Mesendoderm (in vitro differentiated cells): ENCODE data around the gene PRODH.
"Not testable (repeated sequence)": the region's sequence is repeated elsewhere in the genome, so short reads cannot be mapped to it uniquely, and the experiment has no call there.

Experiments used
- DNase-seq: peaks from one replicate; pipeline ENCODE4 v3.0.0; 2013
- H2AK5ac ChIP-seq: 2 replicates; pipeline ENCODE4 v1.6.1; 2013; ENCODE audit warnings: low read length, inconsistent platforms
- H2BK120ac ChIP-seq: 2 replicates; pipeline ENCODE4 v1.6.1; 2013; ENCODE audit warnings: low read depth, mild to moderate bottlenecking, low read length, moderate library complexity, mixed read lengths
- H2BK15ac ChIP-seq: replicated peaks from 2 replicates; pipeline ENCODE4 v1.6.1; 2013; ENCODE audit warnings: low read depth, mild to moderate bottlenecking, moderate library complexity
- H2BK5ac ChIP-seq: 2 replicates; pipeline ENCODE4 v1.6.1; 2013; ENCODE audit warnings: low read length, inconsistent platforms
- H3K18ac ChIP-seq: 2 replicates; pipeline ENCODE4 v1.6.1; 2013; ENCODE audit warnings: mild to moderate bottlenecking, low read length, mixed read lengths
- H3K23ac ChIP-seq: one replicate; pipeline ENCODE4 v1.6.1; 2013; ENCODE audit warnings: low read length
- H3K27ac ChIP-seq: 2 replicates; pipeline ENCODE4 v1.5.1; 2013; ENCODE audit warnings: low read depth, mild to moderate bottlenecking, inconsistent platforms, low read length, moderate library complexity
- H3K27me3 ChIP-seq: 2 replicates; pipeline ENCODE4 v1.6.1; 2013; ENCODE audit warnings: low read length, control low read depth, mild to moderate bottlenecking, inconsistent platforms; ENCODE audit not compliant: insufficient read depth, poor library complexity
- H3K36me3 ChIP-seq: 2 replicates; pipeline ENCODE4 v1.6.1; 2013; ENCODE audit warnings: low read length, inconsistent platforms; ENCODE audit not compliant: control insufficient read depth, insufficient read depth
- H3K4ac ChIP-seq: one replicate; pipeline ENCODE4 v1.6.1; 2013; ENCODE audit warnings: low read depth, mild to moderate bottlenecking, low read length, moderate library complexity
- H3K4me1 ChIP-seq: 2 replicates; pipeline ENCODE4 v1.6.1; 2013; ENCODE audit warnings: low read depth, low read length, inconsistent platforms; ENCODE audit not compliant: control insufficient read depth
- H3K4me2 ChIP-seq: 2 replicates; pipeline ENCODE4 v1.6.1; 2013; ENCODE audit warnings: low read length
- H3K4me3 ChIP-seq: 2 replicates; pipeline ENCODE4 v1.5.1; 2013; ENCODE audit warnings: mild to moderate bottlenecking, low read length
- H3K56ac ChIP-seq: one replicate; pipeline ENCODE4 v1.6.1; 2013; ENCODE audit warnings: low read length
- H3K79me1 ChIP-seq: 2 replicates; pipeline ENCODE4 v1.6.1; 2013; ENCODE audit warnings: low read length, inconsistent platforms
- H3K79me2 ChIP-seq: 2 replicates; pipeline ENCODE4 v1.6.1; 2013; ENCODE audit warnings: mild to moderate bottlenecking, low read length; ENCODE audit not compliant: control insufficient read depth, insufficient read depth
- H3K9ac ChIP-seq: 2 replicates; pipeline ENCODE4 v1.6.1; 2013; ENCODE audit warnings: low read length, inconsistent platforms
- H4K5ac ChIP-seq: one replicate; pipeline ENCODE4 v1.6.1; 2013; ENCODE audit warnings: low read length
- H4K8ac ChIP-seq: one replicate; pipeline ENCODE4 v1.6.1; 2013; ENCODE audit warnings: low read depth, mild to moderate bottlenecking, control low read depth, low read length, moderate library complexity
- WGBS: extraction: QIAGEN DNeasy Blood & Tissue Kit; methylation state at CpG from one replicate; pipeline ENCODE4 v1.1.7; 2013; ENCODE audit warnings: low lambda C conversion rate, missing lambda C conversion rate; ENCODE audit not compliant: insufficient coverage; ENCODE audit errors: extremely low coverage; 5-methylcytosine and 5-hydroxymethylcytosine counted together

The PRODH gene

GRCh38 chr22:18927020-18927419 lies 9.1 kb downstream of the PRODH start:
- Histone ChIP-seq H2BK120ac (no peak overlapping the region), H3K23ac (no peak overlapping the region), H3K9ac (no peak overlapping the region), H3K27me3 (no peaks in the 10 kb centered on the region), H4K8ac (no peak overlapping the region), H2AK5ac (no peak overlapping the region), H3K79me2 (no peaks in the 10 kb centered on the region), H3K4ac (no peak overlapping the region), H4K5ac (no peak overlapping the region), H3K36me3 (no peaks in the 10 kb centered on the region), H3K4me3 (no peak overlapping the region), H3K4me2 (no peak overlapping the region), H3K56ac (no peak overlapping the region), H3K27ac (no peak overlapping the region), H3K4me1 (no peaks in the 10 kb centered on the region), H2BK5ac (no peak overlapping the region), H2BK15ac (no peak overlapping the region), H3K79me1 (no peaks in the 10 kb centered on the region), H3K18ac (no peak overlapping the region)
- WGBS, result no CpG with 5 or more reads among the region's 4 CpGs
- DNase-seq, result no peak

- Histone ChIP-seq H2BK5ac (no peak overlapping the region), H2BK15ac (no peak overlapping the region), H3K4me3 (no peak overlapping the region), H3K56ac (no peak overlapping the region), H2BK120ac (no peak overlapping the region), H4K8ac (no peak overlapping the region), H3K4me2 (no peak overlapping the region), H3K9ac (no peak overlapping the region), H3K79me2 (no peaks in the 10 kb centered on the region), H3K79me1 (no peaks in the 10 kb centered on the region), H4K5ac (no peak overlapping the region), H3K23ac (no peak overlapping the region), H3K27me3 (no peaks in the 10 kb centered on the region), H3K27ac (no peak overlapping the region), H3K4me1 (no peaks in the 10 kb centered on the region), H3K4ac (no peak overlapping the region), H3K36me3 (no peaks in the 10 kb centered on the region), H3K18ac (no peak overlapping the region), H2AK5ac (no peak overlapping the region)
- DNase-seq, result no peak
- WGBS, result no CpG with 5 or more reads among the region's 20 CpGs
Measured at GRCh38 chr22:18925368-18926064, 10.6 kb downstream of the PRODH start.

GRCh38 chr22:18920257-18920902 lies 15.7 kb downstream of the PRODH start:
- WGBS, result no CpG with 5 or more reads among the region's 12 CpGs
- not testable (repeated sequence) for H3K56ac ChIP-seq

DNA sequence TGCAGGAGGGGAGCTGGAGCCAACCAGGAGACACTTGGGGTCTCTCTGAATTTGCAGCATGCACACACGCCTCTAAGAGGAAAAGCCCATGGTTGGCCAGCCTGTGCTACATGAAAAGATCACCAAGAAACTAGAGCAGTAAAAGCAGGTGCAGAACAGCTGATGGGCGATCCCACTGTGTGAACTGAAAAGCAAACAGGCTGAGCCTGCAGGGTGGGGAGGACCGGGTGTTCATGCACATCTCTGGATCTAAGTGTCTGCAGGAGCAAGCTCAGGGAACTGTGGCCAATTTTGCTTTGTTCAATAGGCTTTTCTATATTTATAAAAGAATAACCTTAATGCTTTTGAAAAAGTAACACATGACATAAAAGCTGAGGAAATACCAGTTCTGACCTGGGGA lies 18.3 kb downstream of the PRODH start:
- not testable (repeated sequence) for H3K4ac ChIP-seq, H2AK5ac ChIP-seq, H4K8ac ChIP-seq, H2BK120ac ChIP-seq, H3K4me1 ChIP-seq, DNase-seq, H3K56ac ChIP-seq, H3K18ac ChIP-seq, H2BK15ac ChIP-seq, H3K23ac ChIP-seq, H3K79me1 ChIP-seq, H3K9ac ChIP-seq, H3K4me2 ChIP-seq, H3K27me3 ChIP-seq, H2BK5ac ChIP-seq, H3K36me3 ChIP-seq, H3K27ac ChIP-seq, H3K4me3 ChIP-seq, H3K79me2 ChIP-seq, H4K5ac ChIP-seq
- no CpG with 5 or more reads among the region's 3 CpGs for WGBS

More at GRCh38 chr22:18920257-18920902, 15.7 kb downstream of the PRODH start:
- H3K27me3 ChIP-seq, H3K4ac ChIP-seq, H3K23ac ChIP-seq, H4K5ac ChIP-seq, DNase-seq, H3K27ac ChIP-seq, H2AK5ac ChIP-seq, H3K4me1 ChIP-seq, H2BK5ac ChIP-seq, H4K8ac ChIP-seq, H2BK120ac ChIP-seq, H3K79me1 ChIP-seq, H3K4me2 ChIP-seq, H3K9ac ChIP-seq, H3K36me3 ChIP-seq, H3K79me2 ChIP-seq, H3K18ac ChIP-seq, H3K4me3 ChIP-seq, H2BK15ac ChIP-seq: not testable (repeated sequence)

DNA sequence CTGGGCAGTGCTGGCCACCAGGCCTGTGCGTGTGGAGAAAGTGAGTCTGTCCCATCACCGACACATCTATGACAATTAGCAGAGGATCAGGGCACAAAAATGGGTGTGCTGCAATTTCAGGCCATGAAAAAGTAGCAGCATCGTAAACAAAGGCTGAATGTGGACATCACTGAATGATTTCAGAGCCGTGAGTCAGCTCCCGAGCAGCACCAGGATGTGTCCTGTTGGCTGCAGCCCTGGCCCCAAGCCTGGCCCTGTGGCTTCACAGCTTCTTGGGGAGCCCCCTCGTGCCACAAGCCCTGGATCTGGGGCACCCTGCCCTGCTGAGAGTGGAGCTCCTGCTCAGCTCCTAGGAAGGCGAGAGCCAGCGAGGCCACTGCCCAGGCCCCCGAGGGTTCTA lies 20.5 kb downstream of the PRODH start:
- not testable (repeated sequence) for H3K23ac ChIP-seq, H3K36me3 ChIP-seq, H2BK15ac ChIP-seq, H3K4me1 ChIP-seq, H3K27ac ChIP-seq, H3K4me2 ChIP-seq, H3K79me2 ChIP-seq, H4K5ac ChIP-seq, H2BK120ac ChIP-seq, H3K79me1 ChIP-seq, H3K9ac ChIP-seq, H2AK5ac ChIP-seq, H2BK5ac ChIP-seq, H3K18ac ChIP-seq, H3K56ac ChIP-seq, H3K4me3 ChIP-seq, DNase-seq, H3K4ac ChIP-seq, H3K27me3 ChIP-seq, H4K8ac ChIP-seq
- WGBS, result no CpG with 5 or more reads among the region's 9 CpGs

GRCh38 chr22:18914558-18914957 lies 21.5 kb downstream of the PRODH start:
- H2BK5ac ChIP-seq, H3K23ac ChIP-seq, H3K36me3 ChIP-seq, H3K27ac ChIP-seq, DNase-seq, H3K4ac ChIP-seq, H3K4me2 ChIP-seq, H3K9ac ChIP-seq, H3K56ac ChIP-seq, H3K18ac ChIP-seq, H2AK5ac ChIP-seq, H3K4me3 ChIP-seq, H4K8ac ChIP-seq, H2BK15ac ChIP-seq, H3K79me2 ChIP-seq, H3K27me3 ChIP-seq, H2BK120ac ChIP-seq, H3K4me1 ChIP-seq, H3K79me1 ChIP-seq, H4K5ac ChIP-seq: not testable (repeated sequence)
- no CpG with 5 or more reads among the region's 10 CpGs for WGBS
